ENCODE data around the gene GFRA1.

The GFRA1 gene

DNA sequence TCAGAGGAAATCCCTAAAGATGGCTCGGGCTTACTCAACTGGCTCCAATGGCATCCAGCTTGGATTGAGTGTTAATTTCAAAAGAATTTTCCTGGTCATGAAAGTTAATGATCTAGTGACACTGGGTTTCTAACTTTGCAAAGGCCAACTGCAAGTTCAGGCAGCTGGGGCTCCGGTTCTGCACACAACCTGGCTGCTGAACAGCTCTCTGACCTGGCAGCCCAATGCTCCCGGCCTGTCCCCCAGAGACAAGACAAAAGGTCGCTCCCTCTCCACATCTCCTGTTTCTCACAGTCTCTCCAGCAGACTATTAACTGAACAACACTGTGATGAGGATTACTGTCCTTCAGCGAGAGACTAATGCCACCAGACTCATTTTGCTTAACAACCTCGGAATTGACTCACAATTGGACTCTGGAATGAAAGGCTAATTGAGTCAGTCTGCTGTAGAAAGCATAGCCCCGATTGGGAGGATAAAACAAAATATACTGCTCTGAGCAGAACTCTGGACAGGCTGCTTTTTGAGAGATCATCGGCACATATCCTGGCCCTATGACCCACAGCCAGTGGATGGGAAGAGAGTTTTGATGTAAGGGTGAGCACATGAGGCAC lies 174.5 kb downstream of the GFRA1 start:
- no peak for DNase-seq

DNA sequence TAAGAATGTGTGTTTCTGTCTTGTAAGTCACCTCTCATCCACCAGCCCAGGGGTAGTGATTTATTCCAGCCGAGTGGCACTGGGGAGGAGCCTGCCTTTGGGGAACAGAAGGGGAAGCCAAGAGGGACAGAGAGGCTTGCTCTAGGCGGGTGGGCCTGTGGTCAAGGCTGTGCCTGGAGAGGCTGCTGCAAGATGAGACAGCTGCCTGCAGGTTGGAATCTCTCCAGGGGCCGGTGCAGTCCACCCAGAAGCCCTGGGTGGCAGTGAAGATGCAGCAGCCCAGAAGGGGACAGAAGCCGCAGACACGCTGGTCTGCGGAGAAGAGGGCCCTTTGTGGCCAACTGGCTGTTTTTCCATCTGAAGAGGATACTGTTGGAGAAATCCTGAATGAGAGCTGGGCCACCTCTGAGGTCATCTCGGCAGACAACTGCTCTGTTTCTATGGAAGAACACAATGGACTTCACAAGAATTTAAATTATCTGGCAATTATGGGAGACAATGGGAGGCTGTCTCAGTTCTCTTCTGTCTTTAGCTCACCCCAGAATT lies 175.7 kb downstream of the GFRA1 start:
- no peak for DNase-seq

- DNase-seq: no peak
Observed at GRCh38 chr10:116096526-116096925, 176.5 kb downstream of the GFRA1 start.

DNA sequence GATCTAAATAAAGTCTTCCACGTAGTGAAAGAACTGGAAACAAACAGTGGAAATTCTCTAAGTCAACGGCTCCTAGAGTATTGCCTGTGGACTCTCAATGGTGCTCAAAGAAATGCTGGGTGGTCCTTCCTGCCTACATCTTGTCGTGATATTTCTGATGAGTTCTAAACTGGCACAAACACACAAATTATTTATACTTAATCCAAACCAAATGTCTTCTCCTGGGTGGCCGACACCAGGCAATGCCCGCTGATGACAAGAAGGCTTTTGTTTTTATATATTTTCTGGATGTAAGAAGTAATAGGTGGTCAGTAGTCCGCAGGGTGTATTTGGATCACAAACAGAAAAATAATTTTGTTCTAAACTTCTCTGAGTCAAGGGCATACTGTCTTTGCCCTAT lies 178.7 kb downstream of the GFRA1 start:
- DNase-seq: no peak

DNA sequence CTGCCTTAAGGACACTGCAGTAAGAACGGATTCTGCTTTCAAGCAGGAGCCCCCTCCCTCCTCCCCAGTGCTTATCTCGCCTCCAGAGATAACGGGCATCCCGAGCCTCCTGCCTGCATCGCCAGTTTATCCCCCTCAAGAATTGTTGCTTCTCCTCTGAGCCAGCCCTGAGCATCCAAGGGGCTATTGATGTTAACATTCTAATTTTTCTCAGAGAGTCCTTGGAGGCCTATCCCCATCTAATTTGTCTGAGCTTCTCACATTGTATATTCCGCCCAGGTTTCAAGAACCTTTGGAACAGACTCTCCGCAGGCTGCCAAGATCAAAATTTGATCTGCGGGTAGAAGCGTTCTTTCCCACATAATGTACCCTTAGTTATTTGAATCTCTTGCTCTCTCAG lies 180.0 kb downstream of the GFRA1 start:
- no peak for DNase-seq

- no peak for DNase-seq
Observed at GRCh38 chr10:116088985-116089384, 184.0 kb downstream of the GFRA1 start.

GRCh38 chr10:116085323-116085722 lies 187.7 kb downstream of the GFRA1 start:
- DNase-seq: no peak

GRCh38 chr10:116084161-116084560 lies 188.8 kb downstream of the GFRA1 start:
- no peak for DNase-seq

DNA sequence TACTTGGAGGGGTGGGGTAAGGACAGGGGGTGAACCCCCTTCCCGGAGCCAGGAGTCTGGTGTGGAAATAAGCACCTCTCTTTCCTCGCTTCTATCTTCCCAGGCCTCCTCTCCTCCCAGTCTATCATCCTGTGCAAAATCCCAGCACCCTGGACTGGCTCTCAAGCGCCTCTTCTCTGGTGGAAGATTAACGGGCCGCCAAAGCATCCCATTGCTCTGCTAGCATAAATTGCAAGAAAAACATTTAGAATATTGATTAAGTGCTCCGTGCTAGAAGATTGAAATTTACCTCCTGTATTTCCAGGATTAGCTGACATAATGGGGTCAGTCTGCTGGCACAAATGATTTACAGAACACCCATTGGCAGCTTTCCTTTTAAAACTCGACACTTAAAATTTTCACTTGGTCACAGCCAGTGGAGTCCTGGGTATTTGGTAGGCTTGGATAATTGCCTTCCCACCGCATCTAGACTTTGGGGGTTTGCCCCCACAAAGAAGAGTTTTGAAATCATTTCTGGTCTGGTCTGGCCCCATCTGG lies 189.7 kb downstream of the GFRA1 start:
- DNase-seq: no peak

GRCh38 chr10:116082762-116083161 lies 190.2 kb downstream of the GFRA1 start:
- no peak for DNase-seq

DNA sequence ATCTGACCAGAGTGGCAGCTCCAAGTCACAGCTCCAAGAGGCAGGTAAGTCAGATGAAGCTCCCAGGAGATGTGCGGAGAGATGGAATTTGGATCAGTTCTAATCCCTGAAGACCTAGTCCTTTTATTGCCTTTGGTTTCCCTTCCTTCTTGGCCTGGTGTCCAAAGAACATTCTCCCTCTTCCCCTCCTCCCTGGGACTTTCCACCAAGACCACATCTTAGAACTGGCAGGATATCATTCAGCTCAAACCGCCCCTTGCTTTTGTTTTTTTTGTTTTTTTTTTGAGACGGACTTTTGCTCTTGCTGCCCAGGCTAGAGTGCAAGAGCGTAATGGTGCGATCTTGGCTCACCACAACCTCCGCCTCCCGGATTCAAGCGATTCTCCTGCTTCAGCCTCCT lies 190.8 kb downstream of the GFRA1 start:
- DNase-seq: no peak

DNA sequence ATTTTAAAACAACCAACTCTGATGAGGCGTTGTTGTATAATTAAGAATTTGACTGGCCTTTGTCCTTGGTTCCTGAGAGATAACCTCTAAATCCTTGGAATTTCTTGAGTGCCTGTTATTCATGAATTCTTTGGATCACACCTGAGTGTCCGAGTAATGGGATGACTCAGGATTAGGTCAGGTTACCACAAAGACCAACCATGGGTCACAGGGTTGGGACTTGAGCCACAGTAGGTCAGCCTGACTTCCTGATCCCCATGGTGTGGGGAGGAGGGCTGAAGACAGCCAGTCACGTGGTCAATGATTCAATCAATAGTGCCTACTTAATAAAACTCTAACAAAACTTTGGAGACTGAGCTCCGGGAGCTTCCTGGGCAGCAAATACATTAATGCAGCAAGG lies 192.5 kb downstream of the GFRA1 start:
- DNase-seq: no peak

DNA sequence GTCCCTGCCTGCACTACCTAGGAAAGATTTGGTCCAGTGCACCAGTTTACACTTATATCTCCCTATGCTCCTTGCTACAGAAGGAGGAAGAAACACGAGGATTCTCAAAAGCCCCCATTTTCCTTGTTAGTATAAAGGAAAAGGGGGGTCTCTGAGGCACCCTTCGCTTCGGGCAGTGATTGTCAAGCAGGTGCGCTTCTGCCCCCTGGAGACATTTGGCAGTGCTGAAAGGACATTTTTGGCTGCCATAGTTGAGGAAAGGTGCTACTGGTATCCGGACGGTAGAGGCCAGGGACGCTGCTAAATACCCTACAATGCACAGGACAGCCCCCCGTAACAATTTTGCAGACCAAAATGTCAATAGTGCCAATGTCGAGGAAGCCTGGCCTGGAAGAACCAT lies 193.7 kb downstream of the GFRA1 start:
- DNase-seq: no peak

DNA sequence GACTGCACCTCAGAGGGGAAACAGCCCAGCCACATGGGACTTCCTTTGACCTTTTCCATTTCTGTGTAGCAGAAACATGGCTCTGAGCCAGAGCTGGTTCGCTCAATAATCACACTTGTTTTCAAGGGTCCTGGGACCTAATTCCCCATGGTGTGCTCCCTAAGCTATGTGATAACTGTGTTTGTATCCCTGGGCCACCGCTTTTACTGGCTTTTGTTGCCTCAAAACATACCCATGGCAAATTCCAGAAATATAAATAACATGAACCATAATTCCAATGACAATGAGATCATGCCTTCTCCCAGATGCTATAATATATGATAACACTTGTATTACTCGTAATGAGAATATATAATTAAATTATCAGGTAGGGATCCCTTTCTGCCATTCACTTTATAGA lies 196.4 kb downstream of the GFRA1 start:
- no peak for DNase-seq

- no peak for DNase-seq
Observed at GRCh38 chr10:116073510-116073909, 199.5 kb downstream of the GFRA1 start.

DNA sequence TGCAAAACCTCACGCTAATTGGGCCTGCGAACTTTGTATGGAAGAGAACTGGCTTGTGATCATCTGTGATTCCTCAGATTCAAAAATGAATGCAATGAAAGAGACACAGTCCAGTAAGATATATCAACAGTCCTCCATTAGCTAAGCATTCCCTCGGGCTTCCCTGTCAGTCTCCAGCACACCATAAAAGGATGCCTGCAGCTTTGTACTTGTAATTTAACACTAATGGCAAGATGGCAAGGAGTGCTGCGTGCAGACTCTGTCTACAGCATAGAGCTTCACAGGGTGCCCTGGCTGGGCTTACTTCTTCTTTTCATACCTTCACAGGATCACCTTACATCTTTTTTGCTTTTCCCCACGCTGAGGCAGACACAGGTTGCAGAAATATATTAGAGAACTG lies 200.0 kb downstream of the GFRA1 start:
- DNase-seq: no peak

DNA sequence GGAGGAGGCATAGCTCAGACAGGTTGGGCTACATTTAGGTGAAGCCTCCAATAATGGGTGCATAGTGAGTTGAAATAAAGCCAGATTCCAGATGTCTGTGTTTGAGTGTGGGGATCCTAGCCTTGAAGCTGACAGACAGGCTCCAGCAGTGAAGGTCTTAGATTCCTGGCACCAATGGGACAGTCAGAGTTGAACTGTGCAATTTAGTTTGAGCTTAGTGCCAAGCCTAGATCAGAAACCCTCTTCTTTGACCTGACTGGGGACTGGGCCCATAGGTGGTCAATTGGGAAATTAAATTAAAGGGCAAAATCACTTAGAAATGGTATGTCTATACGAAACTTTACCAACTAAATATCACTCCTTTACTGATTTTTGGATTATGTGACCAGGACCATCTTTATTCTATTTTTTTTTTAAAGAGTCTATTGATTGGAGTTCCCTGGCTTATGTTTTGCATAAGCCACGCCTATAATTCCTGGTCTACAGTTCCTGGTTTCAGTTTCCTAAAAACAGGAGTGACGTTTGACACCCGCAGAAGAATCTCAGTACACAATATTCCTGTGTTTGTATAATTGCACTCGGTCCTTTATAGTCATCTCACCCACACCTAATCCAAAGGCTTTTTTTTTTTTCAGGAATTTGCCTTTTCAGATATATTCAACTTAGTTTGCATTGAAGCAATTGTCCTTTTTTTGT lies 201.4 kb downstream of the GFRA1 start:
- no peak for DNase-seq

- DNase-seq: no peak
Observed at GRCh38 chr10:116070743-116071320, 202.2 kb downstream of the GFRA1 start.

DNA sequence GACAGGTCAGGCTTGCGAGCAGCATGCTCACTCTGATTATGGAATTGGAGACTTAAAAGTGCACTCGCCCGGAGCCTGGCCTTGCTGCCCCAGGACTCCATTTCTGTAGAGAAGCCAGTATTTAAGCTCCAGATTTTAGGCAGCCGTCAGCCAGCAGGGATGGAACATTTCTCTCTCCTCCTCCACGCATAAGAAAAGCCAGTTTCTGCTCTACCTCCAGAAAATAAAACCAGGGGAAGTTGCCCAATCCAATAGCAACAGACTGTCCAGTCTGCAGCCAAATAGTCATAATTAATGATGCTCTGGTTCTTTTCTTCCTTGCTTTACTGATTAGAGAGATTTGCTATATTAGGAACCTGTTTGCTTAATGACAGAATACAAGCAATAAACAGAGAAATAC lies 203.2 kb downstream of the GFRA1 start:
- no peak for DNase-seq

- no peak for DNase-seq
Observed at GRCh38 chr10:116067825-116068224, 205.2 kb downstream of the GFRA1 start.

DNA sequence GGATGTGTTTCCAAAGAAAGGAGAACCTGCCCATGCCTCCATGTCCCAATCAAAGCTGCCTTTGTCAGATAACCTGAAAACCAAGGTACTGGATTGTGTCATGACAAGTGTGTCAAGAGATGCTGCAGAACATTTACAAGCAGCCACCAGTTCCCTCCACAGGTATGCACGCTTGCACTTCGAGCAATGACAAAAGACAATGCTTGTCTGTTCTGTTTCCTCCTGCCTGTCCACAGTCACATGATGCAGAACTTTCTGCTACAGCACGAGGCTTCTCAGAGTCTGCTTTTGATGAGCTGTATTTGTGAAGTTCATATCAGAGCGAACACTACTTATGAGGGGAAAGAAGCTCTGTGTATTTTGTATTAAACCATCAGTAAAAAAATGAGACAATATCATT lies 209.9 kb downstream of the GFRA1 start:
- DNase-seq: no peak

DNA sequence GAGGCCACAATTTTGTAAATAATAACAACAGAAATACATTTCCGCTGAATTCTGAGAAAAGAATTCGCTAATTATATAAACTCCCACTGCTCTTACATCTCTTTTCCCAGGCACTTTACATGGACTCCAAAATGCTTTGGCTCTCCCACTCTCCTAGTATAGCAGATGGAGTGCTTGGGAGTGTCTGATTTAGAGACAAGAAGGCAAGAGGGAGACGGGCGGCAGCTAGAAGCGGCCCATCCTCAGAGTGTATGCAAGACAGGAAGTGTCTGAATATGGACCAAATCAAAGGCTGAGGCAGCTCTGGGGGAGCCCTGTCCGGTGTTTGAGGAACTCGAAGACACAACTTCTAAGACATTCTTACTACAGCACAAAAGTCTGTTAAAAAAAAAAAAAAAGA lies 212.1 kb downstream of the GFRA1 start:
- no peak for DNase-seq

DNA sequence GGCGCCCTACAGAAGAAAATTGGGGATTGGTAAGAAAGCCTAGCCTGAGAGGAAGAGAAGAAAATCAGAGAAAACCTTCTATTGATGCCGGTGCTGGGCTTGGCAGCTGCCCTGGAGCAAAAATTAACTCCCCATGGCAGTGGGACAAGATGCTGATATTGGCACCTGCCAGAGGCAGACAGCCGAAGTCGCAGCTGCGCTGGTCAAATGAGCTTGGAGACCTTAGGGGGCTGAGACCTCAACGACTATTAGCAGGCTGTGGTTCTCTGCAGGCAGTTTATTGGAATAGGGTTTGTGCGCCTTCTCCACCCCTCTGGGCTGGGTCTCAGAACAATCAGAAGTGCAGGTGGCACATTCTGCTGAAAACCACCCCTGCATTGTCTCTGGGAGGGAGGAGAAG lies 213.7 kb downstream of the GFRA1 start:
- no peak for DNase-seq
